Retinal pigment epithelial cell (primary cell): Measurements from ENCODE around the gene HINT3.
"Not testable (repeated sequence)": the region's sequence is repeated elsewhere in the genome, so short reads cannot be mapped to it uniquely, and the experiment has no call there.

Source experiments
- DNase-seq: peaks from one replicate; pipeline ENCODE4 v3.0.0-alpha.2; 2010; ENCODE audit warnings: low read depth
- H3K4me3 ChIP-seq: 2 replicates; pipeline ENCODE4 v1.5.1; 2011; ENCODE audit warnings: mild to moderate bottlenecking, low read length, control low read depth, moderate library complexity
- TF ChIP-seq, protein P1 (sequence below): conservative IDR thresholded peaks from 2 replicates; pipeline ENCODE4 v1.5.1; 2011; ENCODE audit warnings: low read depth, low read length, control low read depth, inconsistent platforms

HINT3 gene

DNA sequence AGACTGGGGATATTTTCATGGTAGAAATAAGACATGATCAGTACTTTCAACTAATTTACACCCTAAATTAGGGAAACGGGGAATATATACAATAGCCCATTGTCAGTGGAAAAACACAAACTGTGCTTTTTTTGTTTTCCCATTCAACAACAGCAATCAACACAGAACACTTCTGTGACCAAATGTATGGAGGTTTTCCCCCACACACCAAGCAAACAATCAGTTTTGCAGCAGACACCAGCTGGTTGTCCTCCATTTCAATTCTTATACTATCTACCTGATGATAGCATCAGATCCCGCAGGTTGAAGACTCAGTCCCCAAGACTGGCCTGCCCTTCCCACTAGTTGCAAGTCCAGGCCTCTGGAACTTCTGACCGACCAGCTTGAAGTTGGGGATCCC, 4.5 kb downstream of the HINT3 start:
- TF ChIP-seq, protein P1, sequence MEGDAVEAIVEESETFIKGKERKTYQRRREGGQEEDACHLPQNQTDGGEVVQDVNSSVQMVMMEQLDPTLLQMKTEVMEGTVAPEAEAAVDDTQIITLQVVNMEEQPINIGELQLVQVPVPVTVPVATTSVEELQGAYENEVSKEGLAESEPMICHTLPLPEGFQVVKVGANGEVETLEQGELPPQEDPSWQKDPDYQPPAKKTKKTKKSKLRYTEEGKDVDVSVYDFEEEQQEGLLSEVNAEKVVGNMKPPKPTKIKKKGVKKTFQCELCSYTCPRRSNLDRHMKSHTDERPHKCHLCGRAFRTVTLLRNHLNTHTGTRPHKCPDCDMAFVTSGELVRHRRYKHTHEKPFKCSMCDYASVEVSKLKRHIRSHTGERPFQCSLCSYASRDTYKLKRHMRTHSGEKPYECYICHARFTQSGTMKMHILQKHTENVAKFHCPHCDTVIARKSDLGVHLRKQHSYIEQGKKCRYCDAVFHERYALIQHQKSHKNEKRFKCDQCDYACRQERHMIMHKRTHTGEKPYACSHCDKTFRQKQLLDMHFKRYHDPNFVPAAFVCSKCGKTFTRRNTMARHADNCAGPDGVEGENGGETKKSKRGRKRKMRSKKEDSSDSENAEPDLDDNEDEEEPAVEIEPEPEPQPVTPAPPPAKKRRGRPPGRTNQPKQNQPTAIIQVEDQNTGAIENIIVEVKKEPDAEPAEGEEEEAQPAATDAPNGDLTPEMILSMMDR, result no peak
- H3K4me3 ChIP-seq, result no peak overlapping the region
- no peak for DNase-seq

DNA sequence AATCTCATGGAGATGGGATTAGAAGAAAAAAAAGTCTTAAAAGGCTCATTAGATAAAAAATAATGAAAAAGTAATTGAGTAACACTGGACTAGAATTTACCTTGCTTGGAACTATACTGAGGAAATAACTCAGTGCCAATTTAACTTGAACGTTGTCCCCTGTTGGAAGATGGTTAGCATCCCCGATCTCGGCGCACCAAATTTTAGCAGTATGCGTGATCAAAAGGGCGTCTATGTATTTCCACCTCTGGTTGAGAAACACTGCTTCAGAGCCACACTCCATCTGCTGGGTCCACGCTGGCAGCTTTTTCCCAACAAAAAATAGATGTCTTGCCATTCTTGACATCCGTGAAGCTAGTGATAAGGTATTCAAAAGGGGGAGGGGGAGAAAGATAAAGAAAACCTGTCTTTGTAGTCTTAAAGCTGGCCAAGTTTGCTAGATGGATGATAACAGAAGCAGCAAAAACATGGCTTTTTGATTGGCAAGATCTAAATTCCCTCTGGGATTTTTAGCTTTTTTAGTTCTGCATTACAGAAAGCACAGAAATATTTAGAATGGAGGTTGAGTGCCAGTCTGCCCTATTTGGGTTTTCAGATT, 6.4 kb downstream of the HINT3 start:
- H3K4me3 ChIP-seq, result no peak overlapping the region
- TF ChIP-seq, protein P1, result no peak
- DNase-seq, result no peak

DNA sequence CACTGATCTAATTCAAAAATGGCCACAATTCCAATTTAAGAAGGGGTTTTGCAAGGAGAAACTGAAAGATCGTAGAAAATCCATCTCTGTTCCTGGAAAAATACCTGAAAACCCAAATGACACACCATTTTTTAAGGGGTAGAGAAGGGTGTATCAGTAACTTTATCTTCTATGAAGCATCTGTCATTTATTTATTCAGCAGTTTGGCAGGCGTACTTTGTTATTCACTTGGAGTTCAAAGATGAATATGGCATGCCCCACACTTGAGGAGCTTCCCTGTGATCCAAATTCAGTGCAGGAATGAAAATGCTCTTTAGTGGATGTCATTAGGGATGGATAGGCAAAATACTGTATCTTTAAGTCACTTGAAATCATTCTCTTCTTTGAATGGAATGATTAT, 7.2 kb downstream of the HINT3 start:
- DNase-seq, result no peak
- H3K4me3 ChIP-seq, result no peak overlapping the region
- TF ChIP-seq, protein P1, result no peak

DNA sequence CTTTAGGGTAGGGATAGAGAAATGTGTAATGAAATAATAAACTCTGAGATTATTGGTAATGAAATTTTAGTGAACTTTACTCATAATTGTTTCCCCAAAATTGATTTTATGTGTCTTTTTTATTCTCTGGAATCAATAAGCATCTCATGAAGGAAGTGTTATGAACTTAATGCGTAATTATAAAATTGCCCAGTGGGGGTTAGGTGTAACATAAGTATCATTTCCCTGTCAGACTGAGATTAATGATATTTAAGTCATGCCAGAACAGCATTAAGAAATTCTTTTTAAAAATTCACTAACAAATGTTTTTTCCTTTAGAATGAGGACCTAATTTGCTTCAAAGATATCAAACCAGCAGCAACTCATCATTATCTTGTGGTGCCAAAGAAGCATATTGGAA, 10.0 kb downstream of the HINT3 start:
- no peak for DNase-seq
- TF ChIP-seq, protein P1, result no peak

DNA sequence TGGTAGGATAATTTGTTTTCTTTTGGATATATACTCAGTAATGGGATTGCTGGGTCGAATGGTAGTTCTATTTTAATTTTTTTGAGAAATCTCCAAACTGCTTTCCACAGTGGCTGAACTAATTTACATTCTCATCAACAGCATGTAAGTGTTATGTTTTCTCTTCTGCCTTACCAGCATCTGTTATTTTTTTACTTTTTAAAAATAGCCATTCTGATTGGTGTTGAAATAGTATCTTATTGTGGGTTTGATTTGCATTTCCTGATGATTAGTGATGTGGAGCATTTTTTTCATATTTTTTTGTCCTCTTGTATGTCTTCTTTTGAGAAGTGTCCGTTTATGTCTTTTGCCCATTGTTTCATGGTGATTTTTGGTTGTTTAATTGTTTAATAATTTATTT, 11.9 kb downstream of the HINT3 start:
- DNase-seq, result no peak
- TF ChIP-seq, protein P1, result no peak
- no peak overlapping the region for H3K4me3 ChIP-seq

More for the DNA sequence above, 10.0 kb downstream of the HINT3 start:
- H3K4me3 ChIP-seq, result no peak overlapping the region

DNA sequence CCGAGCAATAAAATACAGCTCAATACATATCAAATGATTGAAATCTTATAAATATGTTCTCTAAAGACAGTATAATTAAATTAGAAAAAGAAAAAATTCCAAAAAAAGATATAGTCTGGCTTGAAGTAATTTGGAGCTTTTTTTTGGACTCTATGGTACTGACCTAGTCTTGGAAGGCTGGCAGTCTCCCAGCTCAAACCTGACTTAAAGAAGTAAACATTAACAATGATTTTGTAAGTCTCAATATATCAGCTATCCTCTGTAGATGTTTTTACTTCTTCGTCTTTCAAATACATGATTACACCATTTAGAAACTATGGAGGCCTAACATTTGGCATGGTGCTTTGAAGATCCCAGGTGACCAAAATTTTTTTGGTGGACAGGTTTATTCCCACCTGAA, 14.2 kb downstream of the HINT3 start:
- DNase-seq, result no peak
- TF ChIP-seq, protein P1, result no peak
- H3K4me3 ChIP-seq, result no peak overlapping the region

DNA sequence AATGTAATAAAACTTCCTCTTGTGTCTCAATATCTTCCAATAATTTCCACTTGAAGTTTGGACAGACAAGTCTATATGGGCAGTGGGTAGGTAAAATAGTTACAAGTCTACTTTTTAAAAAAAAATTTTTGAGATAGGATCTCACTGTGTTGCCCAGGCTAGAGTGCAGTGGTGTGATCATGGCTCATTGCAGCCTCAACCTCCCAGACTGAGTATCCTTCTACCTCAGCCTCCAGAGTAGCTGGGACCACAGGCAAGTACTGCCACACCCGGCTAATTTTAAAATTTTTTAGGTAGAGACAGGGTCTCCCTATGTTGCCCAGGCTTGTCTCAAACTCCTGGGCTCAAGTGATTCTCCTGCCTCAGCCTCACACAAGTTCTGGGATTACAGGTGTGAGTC, 15.9 kb downstream of the HINT3 start:
- not testable (repeated sequence) for DNase-seq, H3K4me3 ChIP-seq
